T-helper 22 cell (primary cell): ENCODE measurements around the gene ZKSCAN3.
"Not testable (repeated sequence)": the region's sequence is repeated elsewhere in the genome, so short reads cannot be mapped to it uniquely, and the experiment has no call there.

Experiments
- DNase-seq: peaks from one replicate; pipeline ENCODE4 v3.0.0-alpha.2; 2020; ENCODE audit warnings: low read depth

ZKSCAN3 gene

GRCh38 chr6:28377879-28378278 lies 28.1 kb downstream of the ZKSCAN3 start:
- DNase-seq = no peak

- no peak for DNase-seq
Measured at GRCh38 chr6:28378644-28379043, 28.9 kb downstream of the ZKSCAN3 start.

GRCh38 chr6:28380381-28380780 lies 30.6 kb downstream of the ZKSCAN3 start:
- no peak for DNase-seq

- no peak for DNase-seq
Measured at GRCh38 chr6:28383235-28384142, 33.7 kb downstream of the ZKSCAN3 start.

GRCh38 chr6:28384143-28384533 lies 34.4 kb downstream of the ZKSCAN3 start:
- no peak for DNase-seq

GRCh38 chr6:28390688-28391087 lies 40.9 kb downstream of the ZKSCAN3 start:
- DNase-seq = no peak

- DNase-seq = no peak
Measured at GRCh38 chr6:28393912-28394662, 44.3 kb downstream of the ZKSCAN3 start.

- DNase-seq = no peak
Measured at GRCh38 chr6:28395918-28396317, 46.2 kb downstream of the ZKSCAN3 start.

GRCh38 chr6:28399350-28400121 lies 49.8 kb downstream of the ZKSCAN3 start, which contains the start of gene ZSCAN12:
Gene ZSCAN12, minus strand, starts transcription at chr6:28399747. Its CDS starts 1,342 bp downstream, at chr6:28398405.
- DNase-seq = peak; percentile 38

GRCh38 chr6:28400122-28400451 lies 50.3 kb downstream of the ZKSCAN3 start:
- DNase-seq = no peak

- DNase-seq = no peak
Measured at GRCh38 chr6:28401172-28401571, 51.4 kb downstream of the ZKSCAN3 start.

- DNase-seq = no peak
Measured at GRCh38 chr6:28402197-28402596, 52.5 kb downstream of the ZKSCAN3 start.

- not testable (repeated sequence) for DNase-seq
Measured at GRCh38 chr6:28403923-28404322, 54.2 kb downstream of the ZKSCAN3 start.

- no peak for DNase-seq
Measured at GRCh38 chr6:28407401-28407800, 57.7 kb downstream of the ZKSCAN3 start.

GRCh38 chr6:28408076-28408802 lies 58.5 kb downstream of the ZKSCAN3 start:
- no peak for DNase-seq

- no peak for DNase-seq
Measured at GRCh38 chr6:28410767-28411166, 61.0 kb downstream of the ZKSCAN3 start.

- DNase-seq = no peak
Measured at GRCh38 chr6:28413681-28414080, 63.9 kb downstream of the ZKSCAN3 start.
